ENCODE measurements around the gene CAPN12. TPM values are rescaled to one million over a fixed set of nuclear protein-coding genes. Genes with fewer than 3 reads are reported as not detected.

Gene CAPN12
- total and polyA plus RNA-seq, 9 donors: 0.22 to 8.0 (median 3.1) TPM

GRCh38 chr19:38684862-38685665 lies 59.2 kb downstream of the CAPN12 start:
- WGBS, 3 donors: 81 to 85% (median 81%) methylated on average over 15 of the region's 15 CpGs
- TF ChIP-seq POLR2A (IDR thresholded peaks at IDR 0.05) (no peak), EP300 (IDR thresholded peaks at IDR 0.05) (no peak), CTCF (IDR thresholded peaks at IDR 0.05) (no peak)
- intact Hi-C loops (cut with DNase I): no loop called here
- Histone ChIP-seq H3K36me3 (no peaks in the 10 kb centered on the region), H3K27me3 (no peaks in the 10 kb centered on the region), H3K9me3 (no peaks in the 10 kb centered on the region), H3K27ac (peak overlapping the region; percentile 46 to 78), H3K4me3 (no peak overlapping the region), H3K4me1 (ENCODE audit: insufficient read depth) (peaks cover 31% of the 10 kb centered on the region)
- no peak for DNase-seq

GRCh38 chr19:38684078-38684861 lies 60.0 kb downstream of the CAPN12 start:
- Histone ChIP-seq H3K27me3 (no peaks in the 10 kb centered on the region), H3K4me3 (no peak overlapping the region)

GRCh38 chr19:38683393-38684077 lies 60.7 kb downstream of the CAPN12 start:
- Histone ChIP-seq H3K36me3 (no peaks in the 10 kb centered on the region), H3K9me3 (no peaks in the 10 kb centered on the region), H3K4me3 (no peak overlapping the region), H3K4me1 (ENCODE audit: insufficient read depth) (peaks cover 35% of the 10 kb centered on the region), H3K27ac (peak overlapping the region; percentile 19 to 78), H3K27me3 (no peaks in the 10 kb centered on the region)
- 23 to 32% (median 26%) methylated on average over 10 of the region's 10 CpGs for WGBS, 3 donors
- intact Hi-C loops (cut with DNase I): no loop called here
- peak; percentile 68 to 78 (median 77) for DNase-seq
- TF ChIP-seq EP300 (IDR thresholded peaks at IDR 0.05): peak; percentile 8
- no peak for TF ChIP-seq CTCF (IDR thresholded peaks at IDR 0.05)

More at GRCh38 chr19:38684078-38684861, 60.0 kb downstream of the CAPN12 start:
- Histone ChIP-seq H3K27ac (peak overlapping the region; percentile 46 to 78), H3K9me3 (no peaks in the 10 kb centered on the region), H3K4me1 (ENCODE audit: insufficient read depth) (peaks cover 31% of the 10 kb centered on the region), H3K36me3 (no peaks in the 10 kb centered on the region)
- no peak for TF ChIP-seq CTCF (IDR thresholded peaks at IDR 0.05)
- TF ChIP-seq POLR2A (IDR thresholded peaks at IDR 0.05): no peak
- intact Hi-C loops (cut with DNase I): no loop called here
- peak; percentile 53 to 69 (median 58) for DNase-seq
- 41 to 45% (median 43%) methylated on average over 7 of the region's 7 CpGs for WGBS, 3 donors

GRCh38 chr19:38682872-38683392 lies 61.3 kb downstream of the CAPN12 start:
- Histone ChIP-seq H3K4me3 (no peak overlapping the region), H3K27ac (peak overlapping the region in 1 of 2 donors; percentile 78), H3K4me1 (ENCODE audit: insufficient read depth) (peaks cover 36% of the 10 kb centered on the region), H3K9me3 (no peaks in the 10 kb centered on the region), H3K27me3 (no peaks in the 10 kb centered on the region), H3K36me3 (no peaks in the 10 kb centered on the region)
- intact Hi-C loops (cut with DNase I): no loop called here
- 76 to 79% (median 79%) methylated on average over 7 of the region's 7 CpGs for WGBS, 3 donors
- no peak for DNase-seq
- TF ChIP-seq POLR2A (IDR thresholded peaks at IDR 0.05) (no peak), CTCF (IDR thresholded peaks at IDR 0.05) (no peak), EP300 (IDR thresholded peaks at IDR 0.05) (no peak)
